Mesothelial cell of epicardium (in vitro differentiated cells): ENCODE measurements around the gene LINC00305. TPM values are rescaled to one million over a fixed set of nuclear protein-coding genes. Genes with fewer than 3 reads are reported as not detected.

Experiments
- DNase-seq, 2 experiments: peaks; one replicate each; pipeline ENCODE4 v3.0.0; 2021; ENCODE audit warnings: low spot score in 2 of 2; ENCODE audit not compliant: unreplicated experiment in 2 of 2
- H3K27ac Mint-ChIP-seq: 2 replicates; pipeline ENCODE4 v1.8.0; 2021; ENCODE audit warnings: mixed read lengths
- H3K27me3 Mint-ChIP-seq: 2 replicates; pipeline ENCODE4 v1.8.0; 2021; ENCODE audit warnings: low read depth, mixed read lengths
- H3K36me3 Mint-ChIP-seq: 2 replicates; pipeline ENCODE4 v1.8.0; 2021; ENCODE audit warnings: mixed read lengths
- H3K4me1 Mint-ChIP-seq: 2 replicates; pipeline ENCODE4 v1.8.0; 2021; ENCODE audit warnings: mixed read lengths
- H3K4me3 Mint-ChIP-seq: 2 replicates; pipeline ENCODE4 v1.8.0; 2021; ENCODE audit warnings: mild to moderate bottlenecking, moderate library complexity, mixed read lengths
- H3K9me3 Mint-ChIP-seq: 2 replicates; pipeline ENCODE4 v1.8.0; 2021; ENCODE audit warnings: mixed read lengths
- CTCF ChIP-seq: fragments of 200-600 bp; sonication (generic); IDR thresholded peaks from one replicate; pipeline ENCODE4 v1.5.0; 2021; ENCODE audit warnings: antibody characterized with exemption; ENCODE audit not compliant: unreplicated experiment
- total RNA-seq: library from RNA; stranded (reverse); gene quantifications from 3 replicates; pipeline ENCODE4 v1.2.1, GENCODE V29; 2021

LINC00305 gene
- total RNA-seq, 1 donor from 2014 or later: not detected

DNA sequence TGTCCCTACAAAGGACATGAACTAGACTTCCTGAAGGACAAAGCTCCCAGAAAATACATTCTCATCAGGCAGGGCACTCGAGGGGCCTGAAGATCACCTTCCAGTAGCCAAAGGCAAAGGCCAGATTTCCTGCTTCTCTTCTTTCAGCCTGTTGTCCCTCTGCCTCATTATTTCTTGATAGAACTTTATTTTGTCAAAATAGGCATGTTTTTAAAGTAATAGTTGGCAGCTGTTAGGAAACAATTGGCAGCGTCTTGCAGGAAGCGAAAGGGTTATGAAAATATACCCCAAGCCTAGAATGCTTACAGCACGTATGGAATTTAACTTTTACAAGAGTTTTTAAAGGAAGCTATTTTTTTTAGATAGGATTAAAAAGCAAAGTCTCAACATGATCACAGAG is 74.9 kb downstream of the LINC00305 start:
- no peaks in the 10 kb centered on the region for H3K27me3 Mint-ChIP-seq
- peaks cover 2% of the 10 kb centered on the region for H3K36me3 Mint-ChIP-seq
- H3K4me1 Mint-ChIP-seq: no peaks in the 10 kb centered on the region
- no peak for DNase-seq
- TF ChIP-seq CTCF: no peak
- H3K4me3 Mint-ChIP-seq: no peak overlapping the region
- peaks cover 3% of the 10 kb centered on the region for H3K9me3 Mint-ChIP-seq
- no peak overlapping the region for H3K27ac Mint-ChIP-seq

DNA sequence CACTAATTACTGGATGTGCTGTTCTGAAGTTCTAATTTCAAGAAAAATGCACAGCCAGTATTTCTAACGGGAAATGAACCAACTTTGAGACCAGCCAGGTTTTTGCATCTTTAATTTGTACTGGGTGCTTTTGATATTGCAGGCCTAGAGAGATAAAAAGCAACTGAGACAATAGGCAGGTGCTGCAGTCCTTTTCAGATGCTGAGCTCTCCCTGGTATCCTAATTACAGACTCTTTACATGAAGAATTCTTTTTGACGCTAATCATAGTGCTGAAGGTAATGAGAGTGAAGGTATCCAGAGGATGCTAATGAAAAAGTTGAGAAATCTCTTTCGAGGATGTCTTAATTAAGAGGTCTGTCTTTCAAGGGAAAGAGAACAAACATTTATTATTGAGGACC is 93.9 kb downstream of the LINC00305 start:
- no peak for TF ChIP-seq CTCF
- Mint-ChIP-seq H3K27me3 (no peaks in the 10 kb centered on the region), H3K4me1 (no peaks in the 10 kb centered on the region), H3K4me3 (no peak overlapping the region), H3K27ac (no peak overlapping the region), H3K9me3 (peaks cover 14% of the 10 kb centered on the region), H3K36me3 (no peaks in the 10 kb centered on the region)
- no peak for DNase-seq

DNA sequence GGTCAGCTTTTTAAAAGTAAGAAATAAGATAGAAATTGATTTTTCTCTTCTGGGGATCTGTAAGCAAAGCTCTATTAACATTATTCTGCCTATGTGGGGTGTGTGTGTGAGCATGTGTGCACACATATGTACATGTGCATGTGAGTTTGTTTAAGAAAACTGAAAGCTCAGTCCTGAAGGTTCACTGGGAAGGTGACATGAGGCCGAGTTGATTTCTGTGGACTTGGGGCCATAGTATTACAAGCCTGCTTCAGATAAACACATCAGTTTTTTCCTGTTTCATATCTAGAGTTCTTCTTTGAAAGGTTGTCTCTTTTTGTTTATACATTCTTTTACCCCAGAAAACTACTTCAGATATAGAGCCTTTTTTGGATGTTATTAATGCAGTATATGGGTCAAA is 95.6 kb downstream of the LINC00305 start:
- Mint-ChIP-seq H3K27me3 (no peaks in the 10 kb centered on the region), H3K36me3 (no peaks in the 10 kb centered on the region)

GRCh38 chr18:64052772-64053171 is 96.1 kb downstream of the LINC00305 start:
- H3K4me1 Mint-ChIP-seq: no peaks in the 10 kb centered on the region
- H3K9me3 Mint-ChIP-seq: no peaks in the 10 kb centered on the region
- H3K27ac Mint-ChIP-seq: no peak overlapping the region
- no peaks in the 10 kb centered on the region for H3K36me3 Mint-ChIP-seq
- H3K4me3 Mint-ChIP-seq: no peak overlapping the region
- DNase-seq: no peak
- TF ChIP-seq CTCF: no peak
- no peaks in the 10 kb centered on the region for H3K27me3 Mint-ChIP-seq

More for the DNA sequence above, 95.6 kb downstream of the LINC00305 start:
- H3K9me3 Mint-ChIP-seq: peaks cover 3% of the 10 kb centered on the region
- no peak for DNase-seq
- no peak overlapping the region for H3K4me3 Mint-ChIP-seq
- H3K27ac Mint-ChIP-seq: no peak overlapping the region
- no peaks in the 10 kb centered on the region for H3K4me1 Mint-ChIP-seq
- TF ChIP-seq CTCF: no peak

DNA sequence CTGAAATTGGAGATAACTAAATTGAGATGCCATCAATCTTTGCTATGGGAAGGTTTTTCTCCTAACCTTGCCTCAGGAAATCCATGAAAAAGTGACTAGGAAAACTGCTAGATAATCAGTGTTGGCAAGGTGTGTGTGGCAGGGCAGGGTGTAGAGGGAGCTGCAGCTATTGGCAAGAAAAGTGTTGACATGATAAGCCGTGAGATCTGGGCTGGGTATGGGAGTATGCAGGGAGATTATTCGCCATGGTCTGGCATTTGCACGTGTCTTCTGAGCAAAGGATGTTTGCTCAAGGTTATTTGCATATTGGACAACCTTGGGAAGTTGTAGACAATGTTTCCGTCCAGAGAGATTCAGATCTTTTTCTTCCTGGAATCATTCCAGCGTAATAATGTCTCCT is 104.3 kb downstream of the LINC00305 start:
- no peak for DNase-seq
- Mint-ChIP-seq H3K9me3 (peaks cover 14% of the 10 kb centered on the region), H3K4me1 (no peaks in the 10 kb centered on the region), H3K27me3 (no peaks in the 10 kb centered on the region), H3K27ac (no peak overlapping the region), H3K36me3 (peaks cover 5% of the 10 kb centered on the region), H3K4me3 (no peak overlapping the region)
- no peak for TF ChIP-seq CTCF

GRCh38 chr18:64042728-64043358 is 106.0 kb downstream of the LINC00305 start:
- Mint-ChIP-seq H3K4me1 (no peaks in the 10 kb centered on the region), H3K27me3 (no peaks in the 10 kb centered on the region), H3K9me3 (peaks cover 14% of the 10 kb centered on the region), H3K36me3 (peaks cover 5% of the 10 kb centered on the region), H3K4me3 (no peak overlapping the region), H3K27ac (no peak overlapping the region)
- TF ChIP-seq CTCF: no peak
- no peak for DNase-seq
